Frontal cortex (tissue), 4 donors: Measurements from ENCODE around the gene CDKN2B-AS1. TPM values are rescaled to one million over a fixed set of nuclear protein-coding genes. Genes with fewer than 3 reads are reported as not detected.

Experiments
- DNase-seq, 2 donors: peaks; one replicate each; pipeline ENCODE4 v3.0.0; 2012; ENCODE audit warnings: low spot score in 2 of 2
- FAIRE-seq: peaks from 2 replicates; lab custom pipeline; 2012; peaks lifted over from hg19 to GRCh38; lab: Jason Lieb, UNC
- total RNA-seq: library from RNA; depleted of rRNA; stranded (reverse); fragments of >200 nt; gene quantifications from one replicate; pipeline ENCODE4 v1.2.3, GENCODE V29; 2014
- donor health status: control.
- donor health status: control.
- donor health status: control.

CDKN2B-AS1 gene
- total RNA-seq, 1 donor from 2014 or later = 0.41 TPM

GRCh38 chr9:22002038-22002437, 7.4 kb downstream of the CDKN2B-AS1 start:
- no peak for DNase-seq
- FAIRE-seq = no peak

- DNase-seq (no peak), FAIRE-seq (no peak)
Observed at GRCh38 chr9:22005021-22005701, 10.6 kb downstream of the CDKN2B-AS1 start.

- FAIRE-seq (no peak), DNase-seq (no peak)
Observed at GRCh38 chr9:22005702-22006606, 11.4 kb downstream of the CDKN2B-AS1 start.

- DNase-seq (no peak), FAIRE-seq (no peak)
Observed at GRCh38 chr9:22008384-22008716, 13.8 kb downstream of the CDKN2B-AS1 start.

- DNase-seq (peak; percentile 87 to 89), FAIRE-seq (no peak)
Observed at GRCh38 chr9:22008717-22009505, 14.3 kb downstream of the CDKN2B-AS1 start, which contains the start of gene CDKN2B. TSS of gene CDKN2B (minus strand) at chr9:22009305. CDS start at chr9:22008953, 352 bp downstream.

GRCh38 chr9:22009506-22009867, 14.9 kb downstream of the CDKN2B-AS1 start:
- no peak for FAIRE-seq
- DNase-seq = no peak

GRCh38 chr9:22010866-22011625, 16.5 kb downstream of the CDKN2B-AS1 start:
- DNase-seq (no peak), FAIRE-seq (no peak)

GRCh38 chr9:22022396-22022795, 27.8 kb downstream of the CDKN2B-AS1 start:
- FAIRE-seq = no peak
- DNase-seq = no peak

- DNase-seq = no peak
- no peak for FAIRE-seq
Observed at GRCh38 chr9:22026696-22027095, 32.1 kb downstream of the CDKN2B-AS1 start.

- FAIRE-seq (no peak), DNase-seq (no peak)
Observed at GRCh38 chr9:22028394-22028793, 33.8 kb downstream of the CDKN2B-AS1 start.

- DNase-seq = no peak
- FAIRE-seq = no peak
Observed at GRCh38 chr9:22029231-22029630, 34.6 kb downstream of the CDKN2B-AS1 start.

GRCh38 chr9:22030101-22030598, 35.6 kb downstream of the CDKN2B-AS1 start:
- no peak for FAIRE-seq
- DNase-seq = no peak

GRCh38 chr9:22031655-22032411, 37.2 kb downstream of the CDKN2B-AS1 start:
- no peak for FAIRE-seq

GRCh38 chr9:22033012-22033630, 38.5 kb downstream of the CDKN2B-AS1 start:
- DNase-seq = no peak
- FAIRE-seq = no peak

More at GRCh38 chr9:22031655-22032411, 37.2 kb downstream of the CDKN2B-AS1 start:
- no peak for DNase-seq

- DNase-seq (no peak), FAIRE-seq (no peak)
Observed at GRCh38 chr9:22035591-22036011, 41.0 kb downstream of the CDKN2B-AS1 start.

- DNase-seq (no peak), FAIRE-seq (no peak)
Observed at GRCh38 chr9:22036866-22037626, 42.5 kb downstream of the CDKN2B-AS1 start.

- DNase-seq = no peak
- FAIRE-seq = peak; percentile 53
Observed at GRCh38 chr9:22037954-22038690, 43.5 kb downstream of the CDKN2B-AS1 start.
